Measurements from ENCODE around the gene PZP.
A peak's percentile ranks its signal among the peaks of the same experiment; 100 is the strongest.

DNA sequence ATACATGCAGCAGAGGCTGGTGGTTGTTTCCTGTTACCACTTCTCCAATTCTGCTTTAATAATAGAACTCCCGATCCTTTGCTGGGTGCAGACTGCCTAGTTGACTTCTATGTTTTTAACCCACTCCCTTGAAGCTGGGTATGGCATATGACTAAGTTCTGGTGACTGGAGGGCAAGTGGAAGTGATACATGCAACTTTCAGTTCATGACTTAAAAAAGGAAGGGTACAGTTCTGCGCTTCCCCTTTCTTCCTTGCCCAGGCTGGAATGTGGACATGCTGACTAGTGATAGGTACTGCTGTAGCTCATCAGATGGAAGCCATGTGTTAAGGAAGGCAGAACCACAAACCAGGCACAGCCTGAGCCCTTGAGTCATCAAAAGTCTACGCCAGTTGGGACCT, 90.0 kb downstream of the PZP start:
- TF ChIP-seq POLR2A (IDR thresholded peaks at IDR 0.05) (peak in 1 of 3 donors; percentile 11), CTCF (IDR thresholded peaks at IDR 0.05) (no peak)

All from body of pancreas (tissue), 4 donors.